ENCODE data around the gene SLC17A9. TPM values are rescaled to one million over a fixed set of nuclear protein-coding genes. Genes with fewer than 3 reads are reported as not detected.

Gene SLC17A9, protein sequence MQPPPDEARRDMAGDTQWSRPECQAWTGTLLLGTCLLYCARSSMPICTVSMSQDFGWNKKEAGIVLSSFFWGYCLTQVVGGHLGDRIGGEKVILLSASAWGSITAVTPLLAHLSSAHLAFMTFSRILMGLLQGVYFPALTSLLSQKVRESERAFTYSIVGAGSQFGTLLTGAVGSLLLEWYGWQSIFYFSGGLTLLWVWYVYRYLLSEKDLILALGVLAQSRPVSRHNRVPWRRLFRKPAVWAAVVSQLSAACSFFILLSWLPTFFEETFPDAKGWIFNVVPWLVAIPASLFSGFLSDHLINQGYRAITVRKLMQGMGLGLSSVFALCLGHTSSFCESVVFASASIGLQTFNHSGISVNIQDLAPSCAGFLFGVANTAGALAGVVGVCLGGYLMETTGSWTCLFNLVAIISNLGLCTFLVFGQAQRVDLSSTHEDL
- 3.2 and 3.9 TPM in 2 replicates for total RNA-seq

DNA sequence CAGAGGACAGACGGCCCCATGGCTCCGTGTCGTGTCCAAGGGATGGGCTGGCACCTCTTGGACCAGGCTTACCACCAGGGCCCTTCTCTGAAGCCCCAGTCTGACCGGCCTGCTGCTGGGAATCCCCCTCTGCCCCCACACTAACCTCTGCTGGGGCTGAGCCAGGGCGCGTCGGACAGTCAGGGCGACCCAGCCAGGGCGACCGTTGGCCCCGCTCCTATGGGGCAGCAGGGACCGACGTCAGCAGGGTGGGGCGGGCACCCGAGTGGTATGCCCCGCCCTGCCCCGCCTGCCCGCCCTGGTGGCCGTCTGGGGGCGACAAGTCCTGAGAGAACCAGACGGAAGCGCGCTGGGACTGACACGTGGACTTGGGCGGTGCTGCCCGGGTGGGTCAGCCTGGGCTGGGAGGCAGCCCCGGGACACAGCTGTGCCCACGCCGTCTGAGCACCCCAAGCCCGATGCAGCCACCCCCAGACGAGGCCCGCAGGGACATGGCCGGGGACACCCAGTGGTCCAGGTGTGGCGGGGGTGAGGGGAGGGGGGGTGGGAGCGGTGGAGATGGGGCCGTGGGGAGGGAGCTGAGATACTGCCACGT lies at the start of gene SLC17A9:
SLC17A9 (plus strand) TSS at position 337 of the 595 bp plus-strand sequence; CDS start at position 459, 122 bp downstream.
- peak; percentile 60 to 75 for DNase-seq (ENCODE audit: low read depth in 2 of 2)

DNA sequence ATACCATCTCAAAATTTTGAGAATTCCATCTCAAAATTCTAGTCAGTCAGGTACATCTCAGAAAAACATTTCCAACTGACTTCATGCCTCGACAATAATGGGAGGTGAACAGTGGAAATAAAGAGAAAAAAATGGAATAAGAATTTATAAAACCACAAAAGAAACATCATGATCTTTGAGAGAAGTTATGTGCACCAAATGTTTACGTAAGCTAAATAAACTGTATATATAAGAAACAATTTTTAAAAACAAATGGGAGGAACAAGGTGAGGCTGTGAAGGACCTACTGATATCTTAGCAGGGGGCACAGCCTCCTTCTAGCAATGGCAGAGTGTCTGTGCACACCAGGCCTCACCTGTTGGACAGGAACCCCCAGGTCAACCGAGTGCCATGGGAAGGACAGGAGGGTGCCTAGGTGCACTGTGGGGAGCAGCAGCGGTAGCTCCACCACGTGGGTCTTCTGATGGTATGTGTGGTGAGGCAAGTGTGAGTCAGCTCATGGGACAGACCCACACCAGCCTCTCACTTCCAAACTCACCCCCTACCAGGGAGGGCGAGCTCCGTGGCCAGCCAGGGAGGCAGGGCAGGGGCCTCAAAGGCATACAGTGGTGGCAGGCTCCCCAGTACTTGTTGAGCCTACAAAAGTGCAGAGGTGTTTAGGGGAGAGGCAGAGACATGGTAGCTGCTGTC lies 49.4 kb upstream of the SLC17A9 start:
- no peak for DNase-seq (ENCODE audit: low read depth in 2 of 2)

DNA sequence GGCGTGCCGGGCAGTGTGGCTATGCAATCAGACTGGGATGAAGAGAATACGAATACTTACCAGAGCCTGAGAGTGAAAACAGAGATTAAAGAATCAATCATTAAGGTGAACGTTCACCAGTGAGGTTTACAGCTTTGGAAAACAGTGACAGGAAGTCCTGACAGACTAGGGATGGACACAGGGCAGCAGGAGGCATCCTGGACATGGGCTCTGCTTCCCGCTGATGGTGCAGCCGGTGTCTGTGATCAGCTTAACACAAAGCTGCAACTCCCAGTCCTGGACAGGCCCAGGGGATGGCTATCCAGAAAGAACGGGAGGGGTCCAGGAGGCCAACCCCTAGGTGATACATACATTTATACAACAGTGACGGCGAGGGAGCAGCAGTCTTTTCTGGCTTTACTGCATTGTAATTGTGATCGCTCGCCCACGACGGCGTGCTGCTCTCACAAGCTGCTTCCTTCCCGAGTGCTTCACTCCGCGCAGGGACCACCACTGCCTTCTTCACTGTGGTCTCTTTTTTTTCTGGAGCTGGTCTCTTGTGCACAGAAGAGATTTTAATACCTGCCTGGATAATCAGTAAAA lies 46.9 kb upstream of the SLC17A9 start:
- peak in 1 of 2 donors; percentile 76 for DNase-seq (ENCODE audit: low read depth in 2 of 2)

DNA sequence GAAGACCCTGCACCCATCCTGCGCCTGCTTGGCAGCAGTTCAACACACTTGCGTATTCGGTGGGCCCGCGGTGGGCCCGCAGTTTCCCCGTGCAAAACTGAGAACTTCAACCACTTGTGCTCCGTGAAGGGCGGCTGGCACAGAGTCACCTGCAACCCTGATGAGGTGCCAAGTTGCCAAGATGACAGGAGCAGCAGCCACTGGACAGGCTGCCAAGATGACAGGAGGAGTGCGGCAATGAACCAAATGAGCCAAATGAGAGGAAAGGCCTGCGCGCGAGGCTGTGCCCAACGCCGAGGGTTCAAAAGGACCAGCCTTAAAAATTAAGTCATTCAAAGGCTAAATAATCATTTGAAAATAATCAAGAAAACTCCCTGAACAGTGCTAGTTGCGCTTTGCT lies 46.3 kb upstream of the SLC17A9 start:
- DNase-seq (ENCODE audit: low read depth in 2 of 2) = no peak

DNA sequence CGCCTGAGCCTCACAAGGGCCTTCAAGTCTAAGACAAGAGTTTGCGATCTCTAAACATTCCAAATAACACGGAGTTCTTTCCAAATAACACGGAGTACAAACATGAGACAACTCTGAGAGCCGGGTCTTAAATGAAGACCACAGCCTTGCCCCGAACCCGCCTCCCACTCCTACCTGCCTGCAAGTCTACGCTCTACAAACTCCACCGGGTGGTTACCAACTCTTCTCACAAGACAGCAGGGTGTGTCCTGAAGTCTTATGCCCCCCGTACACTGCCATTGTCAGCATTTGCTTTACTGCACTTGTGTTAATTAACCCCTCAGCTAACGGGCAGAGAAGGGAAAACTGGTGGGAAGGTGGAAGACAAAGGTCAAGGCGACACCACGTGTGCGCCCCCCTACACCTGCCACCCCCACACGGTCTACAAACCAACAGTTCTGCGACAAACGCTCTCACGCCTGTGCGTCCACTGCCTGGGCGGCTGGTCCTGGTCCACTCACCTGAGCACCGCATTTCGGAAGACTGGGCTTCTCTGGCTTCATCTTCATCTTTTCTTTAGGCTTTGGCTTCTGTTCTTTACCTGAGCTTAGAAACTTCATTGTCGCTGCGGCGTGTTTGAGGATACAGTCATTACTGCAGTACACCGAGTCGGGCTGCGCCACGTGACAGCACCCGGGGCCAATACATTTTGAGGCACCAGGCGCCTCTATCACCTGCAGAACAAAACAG lies 45.7 kb upstream of the SLC17A9 start:
- no peak for DNase-seq (ENCODE audit: low read depth in 2 of 2)

DNA sequence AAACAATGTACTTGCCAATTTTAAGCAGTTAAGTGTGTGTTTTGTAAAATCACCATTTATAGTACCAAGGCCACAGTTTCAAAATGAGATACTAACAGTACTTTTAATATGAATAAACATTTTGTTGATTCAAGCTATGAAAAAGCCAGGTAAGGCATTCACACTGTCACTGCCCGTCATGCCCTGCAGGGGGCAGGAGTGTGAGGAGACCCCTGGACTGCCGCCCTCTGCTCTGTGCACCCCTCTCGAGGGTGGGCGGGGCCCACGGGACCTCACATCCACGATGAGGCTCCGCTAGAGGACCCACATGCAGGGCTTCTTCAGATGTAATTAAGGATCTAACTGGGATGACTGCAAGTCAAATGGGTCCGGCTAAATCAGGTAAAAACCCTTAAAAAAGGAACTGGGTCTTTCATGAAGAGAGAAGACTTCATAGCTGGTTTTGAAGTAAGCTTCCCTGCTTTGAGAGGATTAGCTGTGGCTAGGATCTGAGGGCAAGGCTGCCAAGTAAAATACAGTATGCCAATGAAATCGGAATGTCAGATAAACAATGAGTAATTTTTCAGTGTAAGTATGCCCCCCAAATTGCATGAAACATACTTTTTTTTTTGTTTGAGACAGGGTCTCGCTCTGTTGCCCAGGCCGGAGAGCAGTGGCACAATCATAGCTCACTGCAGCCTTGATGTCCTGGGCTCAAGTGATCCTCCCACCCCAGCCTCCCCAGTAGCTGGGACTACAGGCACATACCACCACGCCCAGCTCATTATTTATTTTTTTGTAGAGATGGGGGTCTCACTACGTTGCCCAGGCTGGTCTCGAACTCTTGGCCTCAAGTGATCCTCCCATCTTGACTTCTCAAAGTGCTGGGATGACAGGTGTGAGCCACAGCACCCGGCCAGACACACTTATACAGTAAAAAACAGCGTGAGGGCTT lies 44.9 kb upstream of the SLC17A9 start:
- DNase-seq (ENCODE audit: low read depth in 2 of 2) = no peak

DNA sequence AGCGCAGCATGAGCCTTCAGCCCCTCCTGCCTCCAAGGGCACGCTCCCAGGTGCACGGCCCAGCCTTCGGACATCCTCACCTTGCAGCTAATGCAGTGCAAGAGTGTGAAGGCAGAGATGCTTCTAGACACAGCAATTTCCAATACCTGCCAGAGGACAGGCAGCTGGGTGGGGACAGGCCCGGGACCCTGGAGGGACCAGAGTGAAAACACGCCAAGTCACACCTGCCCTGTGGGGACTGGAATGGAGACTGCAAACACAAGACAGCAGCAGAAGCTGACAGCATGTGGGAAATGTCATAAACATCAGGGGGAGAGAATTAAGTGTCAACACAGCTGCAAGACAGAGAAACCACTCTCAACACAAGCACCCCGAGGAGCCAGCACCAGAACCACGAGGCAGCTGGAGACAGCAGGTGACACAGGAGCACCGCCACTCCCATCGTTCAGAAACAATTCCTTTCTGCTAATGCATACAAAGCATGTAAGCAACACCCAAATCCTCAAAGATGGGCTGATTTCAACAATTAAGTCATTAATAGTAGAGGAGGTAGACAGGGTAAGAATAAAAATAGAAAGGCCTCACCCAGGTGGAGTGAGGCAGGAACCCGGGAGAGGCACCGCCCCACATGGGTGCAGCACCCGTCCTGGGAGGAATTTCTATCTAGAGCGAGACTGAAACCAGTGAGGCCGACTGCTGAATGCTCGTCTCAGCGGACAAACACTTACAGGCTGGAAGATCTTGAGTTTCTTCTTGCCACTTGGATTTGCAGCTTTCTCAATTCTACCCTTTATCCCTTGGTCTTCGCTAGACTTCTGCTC lies 43.3 kb upstream of the SLC17A9 start:
- DNase-seq (ENCODE audit: low read depth in 2 of 2) = no peak

DNA sequence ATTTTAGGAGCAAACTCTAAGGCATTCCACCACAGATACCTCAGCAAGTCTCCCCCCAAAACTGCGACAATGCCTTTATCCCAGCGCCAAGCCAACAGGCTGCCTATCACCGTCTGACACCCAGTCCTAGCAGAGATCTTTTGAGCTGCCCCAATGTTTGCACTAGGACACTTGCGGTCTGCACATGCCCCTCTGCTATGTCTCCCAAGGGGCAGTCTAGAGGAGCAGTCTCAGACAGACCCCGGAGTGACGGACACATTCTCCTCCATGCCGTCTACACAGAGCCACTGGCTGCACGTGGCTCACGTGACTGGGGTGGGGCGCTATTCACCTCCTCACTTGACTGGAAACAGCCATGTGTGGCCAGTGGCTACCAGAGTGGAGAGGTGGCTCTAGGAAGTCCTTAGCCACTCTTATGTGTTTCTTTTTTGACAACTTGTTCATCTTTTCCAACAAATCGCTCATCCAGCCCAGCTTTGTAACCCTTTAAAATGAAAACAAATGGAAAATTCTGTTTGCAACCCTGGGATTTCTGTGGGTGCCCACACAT lies 42.2 kb upstream of the SLC17A9 start:
- no peak for DNase-seq (ENCODE audit: low read depth in 2 of 2)

DNA sequence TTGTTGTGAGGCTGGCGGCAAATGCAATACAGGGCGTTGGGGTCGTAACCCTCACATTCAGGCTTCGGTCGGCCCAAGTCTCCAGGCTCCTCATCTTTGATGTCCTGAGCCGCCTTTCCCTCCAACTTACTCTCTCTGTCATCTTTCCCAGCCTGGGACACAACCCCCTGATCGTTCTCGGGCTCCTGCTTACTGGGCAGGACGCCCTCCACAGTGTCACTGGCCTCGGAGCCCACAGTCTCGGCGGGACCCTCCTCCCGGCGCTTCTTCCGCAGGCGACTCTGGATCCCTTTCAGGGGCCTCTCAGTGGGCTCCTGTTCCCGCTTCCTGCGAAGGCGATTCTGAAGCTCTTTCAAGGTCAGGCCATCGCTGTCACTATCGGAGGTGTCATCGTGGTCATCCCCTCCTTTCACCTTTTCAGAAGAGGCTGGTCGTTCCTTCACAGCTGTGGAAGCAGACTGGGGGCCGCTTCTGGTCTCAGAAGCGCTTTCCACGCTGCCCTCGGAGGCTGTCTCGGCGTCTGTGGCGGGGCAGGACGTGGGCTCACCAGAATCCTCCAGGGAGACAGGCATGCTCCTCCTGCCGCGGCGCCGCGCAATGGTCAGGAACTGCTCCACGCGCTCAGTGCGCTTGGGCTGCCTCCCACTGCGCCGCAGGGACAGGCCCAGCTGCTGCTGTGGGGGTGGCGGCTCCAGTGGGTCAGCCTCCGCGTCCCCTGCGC lies 41.6 kb upstream of the SLC17A9 start:
- no peak for DNase-seq (ENCODE audit: low read depth in 2 of 2)

DNA sequence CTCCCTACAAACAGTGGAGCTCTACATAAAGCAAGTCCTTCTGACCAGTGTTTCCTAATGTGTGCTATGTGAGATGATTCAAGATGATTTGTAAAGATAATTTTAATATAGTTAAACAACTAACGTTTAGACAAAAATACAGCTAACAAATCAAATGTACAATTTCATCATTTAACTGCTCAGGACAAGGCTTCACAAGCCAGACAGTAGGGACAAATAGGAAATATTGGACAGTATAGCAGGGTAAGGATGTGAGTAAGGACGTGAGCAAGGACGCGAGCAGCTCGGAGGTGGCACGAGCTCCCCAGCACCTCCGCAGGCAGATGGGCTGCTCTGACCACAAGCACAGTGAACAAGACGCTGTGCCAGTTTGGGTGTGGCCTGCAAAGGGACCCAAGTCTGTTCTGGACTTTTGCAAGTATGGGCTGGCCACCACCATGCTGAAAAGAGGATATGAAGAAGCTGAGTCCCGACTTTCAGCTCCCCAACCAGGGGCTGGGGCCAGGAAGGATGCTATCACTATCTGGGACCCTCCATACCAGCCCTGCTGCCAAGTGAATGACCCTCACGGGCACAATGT lies 40.7 kb upstream of the SLC17A9 start:
- DNase-seq (ENCODE audit: low read depth in 2 of 2) = no peak

DNA sequence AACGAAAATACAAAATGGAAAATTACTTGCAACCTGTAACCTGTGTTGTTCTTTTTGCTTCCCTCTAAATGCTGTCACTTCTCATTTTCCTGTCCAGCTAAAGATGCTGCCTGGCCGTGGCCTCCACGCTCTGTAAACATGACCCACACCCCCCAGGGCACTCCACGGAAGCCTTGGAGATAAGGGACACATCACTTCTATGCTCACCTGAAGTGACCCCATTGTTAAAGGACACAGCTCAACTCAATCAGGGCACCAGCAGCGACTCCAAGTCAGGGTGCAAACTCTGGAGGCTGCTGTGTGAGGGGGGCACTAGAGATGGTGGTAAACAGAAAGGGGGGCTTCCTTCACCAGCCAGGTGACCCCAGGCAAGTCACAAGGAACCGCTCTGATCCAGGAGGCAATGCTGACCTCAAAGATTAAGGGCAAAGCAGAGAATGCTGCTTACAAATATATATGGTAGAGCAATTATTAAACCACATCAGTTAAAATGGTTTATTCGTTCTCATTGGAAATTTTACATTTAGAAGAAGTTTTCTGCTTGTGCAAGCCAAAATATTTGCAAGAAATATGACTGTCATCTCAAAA lies 39.4 kb upstream of the SLC17A9 start:
- DNase-seq (ENCODE audit: low read depth in 2 of 2) = no peak

DNA sequence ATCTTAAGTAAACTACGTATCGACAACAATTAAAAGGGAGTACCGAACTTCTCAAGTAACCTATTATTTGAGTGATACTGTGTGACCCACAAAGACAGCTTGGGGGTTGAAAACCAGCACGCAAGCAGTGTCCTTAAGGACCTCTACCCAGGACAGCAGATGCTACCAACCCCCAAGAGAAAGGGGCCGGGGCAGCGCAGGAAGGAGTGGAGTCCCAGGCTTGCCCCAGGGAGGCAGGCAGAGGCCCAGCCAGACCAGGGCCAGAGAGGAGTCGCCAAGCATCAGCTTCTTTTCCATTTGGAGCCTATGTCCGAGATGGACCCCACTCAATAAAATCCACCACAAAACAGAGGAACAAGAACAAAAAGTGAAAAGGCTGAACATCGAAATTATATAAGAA lies 38.1 kb upstream of the SLC17A9 start:
- DNase-seq (ENCODE audit: low read depth in 2 of 2) = no peak

DNA sequence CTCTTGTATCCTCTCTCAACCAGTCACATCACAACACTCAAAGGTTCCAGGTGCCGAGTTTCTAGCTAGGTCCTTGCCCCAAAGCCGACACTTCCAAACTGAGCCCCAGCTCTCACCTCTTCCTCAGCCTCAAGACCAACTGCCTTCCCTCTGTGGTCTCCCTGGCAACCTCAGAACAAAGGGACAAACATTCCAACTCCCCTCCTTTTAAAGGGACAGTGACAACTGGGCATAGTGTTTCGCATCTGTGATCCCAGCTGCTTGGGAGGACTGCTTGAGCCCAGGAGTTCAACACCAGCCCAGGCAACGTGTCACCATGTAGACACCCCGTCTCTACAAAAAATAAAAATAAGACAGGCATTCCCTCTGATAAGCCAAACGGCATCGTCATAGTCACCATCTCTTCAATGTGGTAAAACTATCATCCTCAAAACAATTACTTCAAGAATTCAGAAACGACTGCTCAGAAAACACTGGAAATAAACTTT lies 37.5 kb upstream of the SLC17A9 start:
- peak; percentile 71 to 72 for DNase-seq (ENCODE audit: low read depth in 2 of 2)

DNA sequence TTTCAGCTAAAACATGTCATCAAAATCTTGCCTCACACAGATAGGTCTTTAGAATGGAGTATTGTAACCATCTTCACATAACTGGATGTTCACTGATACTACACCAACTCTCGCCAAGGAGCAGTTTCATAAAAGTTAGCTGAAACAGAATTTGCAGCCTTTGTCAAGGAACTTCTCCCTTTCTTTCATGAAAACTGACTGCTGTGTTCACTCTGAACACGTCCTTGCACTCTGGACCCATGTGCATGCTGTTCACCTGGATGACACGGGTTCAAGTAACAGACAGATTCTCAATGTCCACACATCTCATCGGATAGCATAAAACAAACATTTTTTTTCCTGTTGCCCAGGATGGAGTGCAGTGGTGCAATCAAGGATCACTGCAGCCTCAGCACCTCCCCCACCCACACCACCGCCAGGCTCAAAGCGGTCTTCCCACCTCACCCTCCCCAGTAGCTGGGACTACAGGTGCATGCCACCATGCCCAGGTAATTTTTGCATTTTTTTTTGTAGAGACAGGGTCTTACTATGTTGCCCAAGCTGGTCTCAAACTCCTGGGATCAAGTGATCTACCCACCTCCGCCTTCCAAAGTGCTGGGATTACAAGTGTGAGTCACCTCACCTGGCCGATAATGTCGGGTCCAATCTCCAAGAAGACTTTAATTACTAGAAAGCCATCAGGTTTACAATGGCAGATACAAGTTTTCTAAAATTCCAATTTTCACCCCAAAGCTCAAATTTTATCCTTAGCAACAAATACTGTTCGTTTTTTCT lies 35.6 kb upstream of the SLC17A9 start:
- DNase-seq (ENCODE audit: low read depth in 2 of 2) = no peak

DNA sequence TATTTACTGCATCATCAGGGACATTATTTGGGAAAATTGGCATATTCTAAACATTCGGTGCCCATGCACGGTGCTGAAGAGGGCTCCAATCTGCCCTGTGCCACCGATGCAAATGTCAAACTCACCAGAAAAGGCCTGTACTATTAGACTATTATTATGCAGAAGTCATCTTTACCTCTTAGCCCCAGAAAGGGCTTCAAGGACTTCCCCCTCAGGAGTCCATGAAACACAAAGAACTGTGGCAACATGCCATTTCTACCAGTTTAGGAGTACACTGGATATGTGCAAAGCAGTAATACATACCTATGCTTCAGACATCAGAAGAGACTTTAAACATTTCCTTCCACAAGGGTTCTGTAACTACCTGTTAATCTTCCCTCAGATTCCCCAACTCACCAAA lies 34.8 kb upstream of the SLC17A9 start:
- no peak for DNase-seq (ENCODE audit: low read depth in 2 of 2)

DNA sequence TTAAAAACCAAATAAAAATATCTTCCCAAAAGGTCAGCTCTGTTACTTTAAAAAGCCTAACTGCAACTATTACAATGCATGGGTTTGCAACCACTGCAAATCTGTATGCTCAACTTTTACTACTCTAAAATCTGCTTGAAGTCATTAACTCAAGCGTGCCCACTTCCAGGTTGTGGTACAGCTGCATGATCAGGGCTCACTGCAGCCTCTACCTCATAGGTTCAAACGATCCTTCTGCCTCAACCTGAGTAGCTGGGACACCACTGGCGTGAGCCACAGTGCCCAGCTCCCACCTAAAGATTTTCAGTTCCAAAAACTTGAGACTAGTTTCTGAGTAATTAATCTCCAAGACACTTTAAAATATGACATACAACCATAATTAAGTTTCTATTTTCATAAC lies 34.4 kb upstream of the SLC17A9 start:
- no peak for DNase-seq (ENCODE audit: low read depth in 2 of 2)

DNA sequence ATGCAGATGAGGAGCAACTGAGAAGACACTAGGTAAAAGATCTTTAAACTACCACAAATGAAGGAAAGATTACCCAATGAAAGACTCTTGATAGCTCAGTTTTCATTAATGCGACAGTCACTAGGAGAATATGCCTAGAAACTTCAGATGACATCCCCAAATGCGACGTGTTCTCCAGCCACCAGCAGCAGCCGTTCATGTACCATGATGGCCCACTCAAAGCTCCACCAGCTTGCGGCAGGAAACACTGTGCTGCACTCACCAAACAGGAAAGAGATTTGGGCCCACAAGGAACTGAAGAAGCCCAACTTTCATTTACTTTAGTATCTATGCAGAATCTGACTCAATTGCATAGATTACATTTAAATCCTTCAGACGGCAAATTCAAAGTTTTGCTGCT lies 33.7 kb upstream of the SLC17A9 start:
- no peak for DNase-seq (ENCODE audit: low read depth in 2 of 2)

Measured in lung microvascular endothelial cell (primary cell).